ENCODE results near the gene NRIP3. TPM values are rescaled to one million over a fixed set of nuclear protein-coding genes. Genes with fewer than 3 reads are reported as not detected.

NRIP3 gene
- polyA plus RNA-seq, 3 donors: 0.28 to 4.8 (median 1.0) TPM

DNA sequence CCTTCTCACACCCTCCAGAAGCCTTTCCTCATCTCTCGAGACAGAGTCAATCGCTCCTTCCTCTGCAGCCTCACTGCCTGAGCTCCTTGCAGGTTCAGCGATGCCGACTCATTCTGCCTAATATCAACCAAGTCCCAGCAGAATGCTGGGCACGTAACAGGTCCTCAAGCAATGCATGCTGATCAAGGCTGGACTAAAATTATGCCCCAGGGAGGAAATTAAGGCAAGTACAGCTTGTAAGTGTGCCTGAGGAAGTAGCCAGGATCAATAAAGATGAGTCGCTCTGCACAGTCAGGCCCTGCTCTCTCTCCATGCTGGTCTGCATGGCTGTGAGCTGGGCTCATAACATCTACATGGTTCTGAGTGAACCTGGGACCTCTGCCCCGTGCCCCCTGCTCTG lies 25.6 kb upstream of the NRIP3 start:
- Mint-ChIP-seq H3K27me3 (ENCODE audit: low read depth in 3 of 3) (peaks cover 2 to 4% (median 2%) of the 10 kb centered on the region in 3 donors), H3K36me3 (no peaks in the 10 kb centered on the region), H3K9me3 (no peaks in the 10 kb centered on the region), H3K4me3 (no peak overlapping the region), H3K4me1 (no peaks in the 10 kb centered on the region), H3K27ac (no peak overlapping the region)
- WGBS (ENCODE audit: insufficient coverage): 98% methylated on average over 6 of the region's 7 CpGs
- Histone ChIP-seq H3K9me3 (replicated peaks in 1 of 2; ENCODE audit: control insufficient read depth in 1 of 2, insufficient read depth in 1 of 2, low read length in 2 of 2) (no peaks in the 10 kb centered on the region), H3K4me3 (replicated peaks in 1 of 3; ENCODE audit: low read depth in 2 of 3, low read length in 3 of 3) (no peak overlapping the region), H3K79me2 (ENCODE audit: insufficient read depth, low read length) (no peaks in the 10 kb centered on the region), H3K27ac (ENCODE audit: low read depth in 1 of 2, low read length in 2 of 2) (no peak overlapping the region), H2AFZ (ENCODE audit: insufficient read depth, low read depth, low read length, poor library complexity, severe bottlenecking) (no peak overlapping the region), H4K20me1 (ENCODE audit: insufficient read depth, low read length) (no peaks in the 10 kb centered on the region), H3K4me1 (ENCODE audit: control insufficient read depth in 1 of 2, insufficient read depth in 2 of 2, low read length in 2 of 2) (no peaks in the 10 kb centered on the region), H3K9ac (ENCODE audit: insufficient read depth, low read length, poor library complexity, severe bottlenecking) (no peak overlapping the region), H3K4me2 (replicated peaks; ENCODE audit: extremely low read depth, low read length, poor library complexity, severe bottlenecking) (no peak overlapping the region), H3K36me3 (replicated peaks in 1 of 2; ENCODE audit: control insufficient read depth in 1 of 2, insufficient read depth in 2 of 2, low read length in 2 of 2) (no peaks in the 10 kb centered on the region), H3K27me3 (ENCODE audit: control insufficient read depth in 2 of 2, insufficient read depth in 2 of 2, low read length in 2 of 2) (no peaks in the 10 kb centered on the region)
- TF ChIP-seq, protein P1, sequence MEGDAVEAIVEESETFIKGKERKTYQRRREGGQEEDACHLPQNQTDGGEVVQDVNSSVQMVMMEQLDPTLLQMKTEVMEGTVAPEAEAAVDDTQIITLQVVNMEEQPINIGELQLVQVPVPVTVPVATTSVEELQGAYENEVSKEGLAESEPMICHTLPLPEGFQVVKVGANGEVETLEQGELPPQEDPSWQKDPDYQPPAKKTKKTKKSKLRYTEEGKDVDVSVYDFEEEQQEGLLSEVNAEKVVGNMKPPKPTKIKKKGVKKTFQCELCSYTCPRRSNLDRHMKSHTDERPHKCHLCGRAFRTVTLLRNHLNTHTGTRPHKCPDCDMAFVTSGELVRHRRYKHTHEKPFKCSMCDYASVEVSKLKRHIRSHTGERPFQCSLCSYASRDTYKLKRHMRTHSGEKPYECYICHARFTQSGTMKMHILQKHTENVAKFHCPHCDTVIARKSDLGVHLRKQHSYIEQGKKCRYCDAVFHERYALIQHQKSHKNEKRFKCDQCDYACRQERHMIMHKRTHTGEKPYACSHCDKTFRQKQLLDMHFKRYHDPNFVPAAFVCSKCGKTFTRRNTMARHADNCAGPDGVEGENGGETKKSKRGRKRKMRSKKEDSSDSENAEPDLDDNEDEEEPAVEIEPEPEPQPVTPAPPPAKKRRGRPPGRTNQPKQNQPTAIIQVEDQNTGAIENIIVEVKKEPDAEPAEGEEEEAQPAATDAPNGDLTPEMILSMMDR (IDR thresholded peaks at IDR 0.05): no peak
- intact Hi-C loops (cut with micrococcal nuclease): no loop called here
- DNase-seq: no peak

DNA sequence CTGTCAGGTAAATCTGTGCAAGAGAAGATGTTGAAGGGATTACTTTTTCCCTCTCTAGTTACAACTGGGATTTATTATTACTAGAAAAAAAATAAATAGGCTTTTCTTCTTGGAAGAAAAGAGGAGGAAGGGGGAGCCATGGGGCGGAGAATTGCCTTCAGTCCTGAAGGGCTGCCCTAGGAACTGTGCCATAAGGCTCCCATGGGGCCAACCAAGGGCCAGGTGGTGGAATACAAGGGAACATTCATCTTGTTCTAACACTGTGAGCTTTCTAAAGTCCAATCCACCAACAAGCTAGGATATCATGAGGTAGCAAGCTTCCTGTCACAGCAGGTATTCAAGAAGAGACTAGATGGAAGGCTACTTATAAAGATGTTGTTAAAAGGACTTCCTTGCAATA lies 24.8 kb upstream of the NRIP3 start:
- Histone ChIP-seq H3K4me3 (replicated peaks in 1 of 3; ENCODE audit: low read depth in 2 of 3, low read length in 3 of 3) (no peak overlapping the region), H3K9me3 (replicated peaks in 1 of 2; ENCODE audit: control insufficient read depth in 1 of 2, insufficient read depth in 1 of 2, low read length in 2 of 2) (no peaks in the 10 kb centered on the region), H3K27me3 (ENCODE audit: control insufficient read depth in 2 of 2, insufficient read depth in 2 of 2, low read length in 2 of 2) (no peaks in the 10 kb centered on the region), H4K20me1 (ENCODE audit: insufficient read depth, low read length) (no peaks in the 10 kb centered on the region), H3K79me2 (ENCODE audit: insufficient read depth, low read length) (no peaks in the 10 kb centered on the region), H3K27ac (ENCODE audit: low read depth in 1 of 2, low read length in 2 of 2) (no peak overlapping the region), H2AFZ (ENCODE audit: insufficient read depth, low read depth, low read length, poor library complexity, severe bottlenecking) (no peak overlapping the region), H3K36me3 (replicated peaks in 1 of 2; ENCODE audit: control insufficient read depth in 1 of 2, insufficient read depth in 2 of 2, low read length in 2 of 2) (no peaks in the 10 kb centered on the region), H3K9ac (ENCODE audit: insufficient read depth, low read length, poor library complexity, severe bottlenecking) (no peak overlapping the region), H3K4me2 (replicated peaks; ENCODE audit: extremely low read depth, low read length, poor library complexity, severe bottlenecking) (no peak overlapping the region), H3K4me1 (ENCODE audit: control insufficient read depth in 1 of 2, insufficient read depth in 2 of 2, low read length in 2 of 2) (no peaks in the 10 kb centered on the region)
- Mint-ChIP-seq H3K27ac (no peak overlapping the region), H3K27me3 (ENCODE audit: low read depth in 3 of 3) (peaks cover 3 to 4% (median 3%) of the 10 kb centered on the region in 3 donors), H3K4me1 (no peaks in the 10 kb centered on the region), H3K36me3 (no peaks in the 10 kb centered on the region), H3K4me3 (no peak overlapping the region), H3K9me3 (no peaks in the 10 kb centered on the region)
- TF ChIP-seq, protein P1 (IDR thresholded peaks at IDR 0.05): no peak
- intact Hi-C loops (cut with micrococcal nuclease): no loop called here
- DNase-seq: no peak
- WGBS (ENCODE audit: insufficient coverage): no CpG with 5 or more reads among the region's 1 CpG

Data from CD14-positive monocyte (primary cell).